Measurements from ENCODE around the gene KIF13A.

DNA sequence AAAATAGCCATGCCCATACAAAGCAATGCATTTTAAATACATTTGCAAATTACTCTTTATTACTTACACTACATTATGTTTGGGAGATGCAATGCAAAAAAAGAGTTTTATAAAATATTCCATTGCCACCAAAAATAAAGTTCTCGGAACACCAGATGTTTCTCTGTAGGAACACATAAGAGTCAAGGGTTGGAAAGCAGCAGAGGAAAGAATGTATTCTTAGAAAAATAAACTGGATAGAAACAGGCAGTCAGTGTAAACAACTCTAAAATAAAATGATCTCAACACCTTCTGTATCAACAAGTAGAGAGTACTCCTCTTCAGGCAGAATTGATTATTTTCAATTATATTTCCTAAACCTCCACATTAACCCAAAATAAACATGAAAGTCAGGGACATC, 28.1 kb downstream of the KIF13A start:
- TF ChIP-seq, protein P1, sequence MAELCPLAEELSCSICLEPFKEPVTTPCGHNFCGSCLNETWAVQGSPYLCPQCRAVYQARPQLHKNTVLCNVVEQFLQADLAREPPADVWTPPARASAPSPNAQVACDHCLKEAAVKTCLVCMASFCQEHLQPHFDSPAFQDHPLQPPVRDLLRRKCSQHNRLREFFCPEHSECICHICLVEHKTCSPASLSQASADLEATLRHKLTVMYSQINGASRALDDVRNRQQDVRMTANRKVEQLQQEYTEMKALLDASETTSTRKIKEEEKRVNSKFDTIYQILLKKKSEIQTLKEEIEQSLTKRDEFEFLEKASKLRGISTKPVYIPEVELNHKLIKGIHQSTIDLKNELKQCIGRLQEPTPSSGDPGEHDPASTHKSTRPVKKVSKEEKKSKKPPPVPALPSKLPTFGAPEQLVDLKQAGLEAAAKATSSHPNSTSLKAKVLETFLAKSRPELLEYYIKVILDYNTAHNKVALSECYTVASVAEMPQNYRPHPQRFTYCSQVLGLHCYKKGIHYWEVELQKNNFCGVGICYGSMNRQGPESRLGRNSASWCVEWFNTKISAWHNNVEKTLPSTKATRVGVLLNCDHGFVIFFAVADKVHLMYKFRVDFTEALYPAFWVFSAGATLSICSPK (IDR thresholded peaks at IDR 0.05; ENCODE audit: borderline replicate concordance), result no peak
- TF ChIP-seq PTRF (tag; IDR thresholded peaks at IDR 0.05) (no peak), ELF4 (CRISPR knock-in tag; IDR thresholded peaks at IDR 0.05) (no peak), SMAD2 (IDR thresholded peaks at IDR 0.05; ENCODE audit: low read depth, low read length) (no peak), RAD21 (CRISPR knock-in tag; conservative IDR thresholded peaks at IDR 0.05 in 1 of 2, IDR thresholded peaks at IDR 0.05 in 1 of 2) (no peak), ZZZ3 (IDR thresholded peaks at IDR 0.05) (no peak), GTF2E2 (tag; IDR thresholded peaks at IDR 0.05) (no peak), SRSF9 (IDR thresholded peaks at IDR 0.05; ENCODE audit: borderline replicate concordance, low read depth, low read length) (no peak), YY1 (IDR thresholded peaks at IDR 0.05; ENCODE audit: borderline replicate concordance in 1 of 3, control insufficient read depth in 1 of 3, extremely low read depth in 1 of 3, insufficient read depth in 3 of 3, insufficient read length in 1 of 3, insufficient replicate concordance in 2 of 3, low read depth in 1 of 3, low read length in 2 of 3) (no peak)
